ENCODE data around the gene RPP30. TPM values are rescaled to one million over a fixed set of nuclear protein-coding genes. Genes with fewer than 3 reads are reported as not detected.

RPP30 gene
- total RNA-seq, 1 donor = 53.5 TPM

GRCh38 chr10:90914992-90915765, 43.4 kb downstream of the RPP30 start:
- no peak overlapping the region for H3K4me3 ChIP-seq (ENCODE audit: low read depth, low read length)
- TF ChIP-seq CTCF (IDR thresholded peaks at IDR 0.05; ENCODE audit: insufficient read depth, low read depth, low read length) = no peak
- no peak for DNase-seq (ENCODE audit: low read depth)

- TF ChIP-seq CTCF (IDR thresholded peaks at IDR 0.05; ENCODE audit: insufficient read depth, low read depth, low read length) = no peak
- DNase-seq (ENCODE audit: low read depth) = no peak
- no peak overlapping the region for H3K4me3 ChIP-seq (ENCODE audit: low read depth, low read length)
Measured at GRCh38 chr10:90915766-90916075, 43.9 kb downstream of the RPP30 start.

GRCh38 chr10:90916392-90917237, 44.8 kb downstream of the RPP30 start:
- no peak for DNase-seq (ENCODE audit: low read depth)
- TF ChIP-seq CTCF (IDR thresholded peaks at IDR 0.05; ENCODE audit: insufficient read depth, low read depth, low read length) = no peak
- no peak overlapping the region for H3K4me3 ChIP-seq (ENCODE audit: low read depth, low read length)

- H3K4me3 ChIP-seq (ENCODE audit: low read depth, low read length) = no peak overlapping the region
- peak; percentile 21 for DNase-seq (ENCODE audit: low read depth)
- no peak for TF ChIP-seq CTCF (IDR thresholded peaks at IDR 0.05; ENCODE audit: insufficient read depth, low read depth, low read length)
Measured at GRCh38 chr10:90917238-90917967, 45.6 kb downstream of the RPP30 start.

- no peak for TF ChIP-seq CTCF (IDR thresholded peaks at IDR 0.05; ENCODE audit: insufficient read depth, low read depth, low read length)
- H3K4me3 ChIP-seq (ENCODE audit: low read depth, low read length) = no peak overlapping the region
- no peak for DNase-seq (ENCODE audit: low read depth)
Measured at GRCh38 chr10:90917968-90918318, 46.2 kb downstream of the RPP30 start.

GRCh38 chr10:90919683-90920574, 48.2 kb downstream of the RPP30 start:
- H3K4me3 ChIP-seq (ENCODE audit: low read depth, low read length) = no peak overlapping the region
- no peak for DNase-seq (ENCODE audit: low read depth)
- TF ChIP-seq CTCF (IDR thresholded peaks at IDR 0.05; ENCODE audit: insufficient read depth, low read depth, low read length) = no peak
